ENCODE results near the gene TMX1.

TMX1 gene

DNA sequence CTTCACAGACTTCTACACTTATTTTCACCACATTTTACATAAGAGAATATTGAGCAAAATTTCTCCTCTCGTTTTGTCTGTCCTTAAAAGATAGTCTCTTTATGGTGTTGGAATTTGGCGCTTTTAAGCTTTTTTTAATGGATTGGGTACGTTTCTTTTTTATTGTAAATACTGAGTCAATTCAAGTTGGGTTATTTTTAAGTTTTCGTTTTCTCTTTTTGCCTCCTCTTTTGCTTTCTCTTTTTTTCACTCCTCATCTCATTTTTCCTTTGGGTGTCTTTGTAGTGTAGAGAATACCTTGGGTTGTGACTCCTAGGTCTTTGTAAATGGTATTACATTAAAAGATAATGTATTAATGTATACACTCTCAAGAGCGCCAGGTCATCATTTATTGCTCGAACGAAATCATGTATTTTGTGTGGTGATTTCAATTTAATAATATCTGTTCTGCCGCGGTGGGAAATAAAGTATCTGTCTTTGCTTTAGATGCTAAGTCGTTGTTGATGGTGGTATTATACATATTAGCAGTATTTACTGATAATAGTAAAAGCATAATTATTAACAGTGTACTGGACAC is 845 bp downstream of the TMX1 start:
- TF ChIP-seq, protein P1, sequence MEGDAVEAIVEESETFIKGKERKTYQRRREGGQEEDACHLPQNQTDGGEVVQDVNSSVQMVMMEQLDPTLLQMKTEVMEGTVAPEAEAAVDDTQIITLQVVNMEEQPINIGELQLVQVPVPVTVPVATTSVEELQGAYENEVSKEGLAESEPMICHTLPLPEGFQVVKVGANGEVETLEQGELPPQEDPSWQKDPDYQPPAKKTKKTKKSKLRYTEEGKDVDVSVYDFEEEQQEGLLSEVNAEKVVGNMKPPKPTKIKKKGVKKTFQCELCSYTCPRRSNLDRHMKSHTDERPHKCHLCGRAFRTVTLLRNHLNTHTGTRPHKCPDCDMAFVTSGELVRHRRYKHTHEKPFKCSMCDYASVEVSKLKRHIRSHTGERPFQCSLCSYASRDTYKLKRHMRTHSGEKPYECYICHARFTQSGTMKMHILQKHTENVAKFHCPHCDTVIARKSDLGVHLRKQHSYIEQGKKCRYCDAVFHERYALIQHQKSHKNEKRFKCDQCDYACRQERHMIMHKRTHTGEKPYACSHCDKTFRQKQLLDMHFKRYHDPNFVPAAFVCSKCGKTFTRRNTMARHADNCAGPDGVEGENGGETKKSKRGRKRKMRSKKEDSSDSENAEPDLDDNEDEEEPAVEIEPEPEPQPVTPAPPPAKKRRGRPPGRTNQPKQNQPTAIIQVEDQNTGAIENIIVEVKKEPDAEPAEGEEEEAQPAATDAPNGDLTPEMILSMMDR (IDR thresholded peaks at IDR 0.05; ENCODE audit: insufficient read depth, low read depth, low read length, missing control alignments) = no peak
- DNase-seq (ENCODE audit: low read depth) = no peak
- peak overlapping the region; percentile 99 for H3K4me3 ChIP-seq (ENCODE audit: low read length)

DNA sequence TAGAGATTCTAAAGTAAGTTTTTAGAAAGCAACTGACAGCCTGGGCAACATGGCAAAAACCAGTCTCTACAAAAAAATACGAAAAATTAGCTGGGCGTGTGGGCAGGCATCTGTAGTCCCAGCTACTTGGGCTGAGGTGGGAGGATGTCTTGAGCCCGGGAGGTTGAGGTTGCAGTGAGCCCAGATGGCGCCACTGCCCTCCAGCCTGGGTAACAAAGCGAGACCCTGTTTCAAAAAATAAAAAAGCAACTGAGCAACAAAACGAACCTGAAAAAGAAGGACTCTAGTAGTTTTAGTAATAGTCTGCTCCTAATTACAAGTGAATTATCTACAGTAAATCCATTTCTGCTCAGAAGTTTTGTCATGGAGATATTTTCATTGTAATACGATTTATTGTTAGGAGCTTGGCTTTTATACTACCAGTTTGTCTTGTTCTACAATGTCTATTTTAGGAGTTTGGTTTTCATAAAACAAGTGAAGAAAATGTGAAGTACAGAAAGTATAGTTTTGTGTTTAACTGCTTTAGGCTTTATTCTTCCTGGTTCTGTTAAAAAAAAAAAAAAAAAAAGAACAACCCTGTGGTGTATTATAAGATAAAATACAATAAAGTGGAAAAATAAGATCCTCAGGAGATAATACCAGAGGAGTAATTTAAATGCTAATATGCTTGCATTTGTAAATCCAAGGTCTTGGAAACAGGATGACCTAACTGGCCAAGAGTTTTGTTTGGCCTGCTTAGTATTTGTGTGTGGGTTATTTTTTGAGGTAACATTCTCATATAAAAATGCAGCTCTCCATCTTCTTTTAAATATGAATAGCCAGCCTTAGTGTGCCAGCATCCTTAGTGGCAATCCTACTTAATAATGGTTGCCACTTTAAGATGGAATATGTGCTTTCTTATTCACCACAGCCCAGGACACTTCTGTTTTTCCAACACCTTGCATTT is 2.8 kb downstream of the TMX1 start:
- TF ChIP-seq, protein P1 (IDR thresholded peaks at IDR 0.05; ENCODE audit: insufficient read depth, low read depth, low read length, missing control alignments) = no peak
- DNase-seq (ENCODE audit: low read depth) = no peak
- H3K4me3 ChIP-seq (ENCODE audit: low read length) = no peak overlapping the region

DNA sequence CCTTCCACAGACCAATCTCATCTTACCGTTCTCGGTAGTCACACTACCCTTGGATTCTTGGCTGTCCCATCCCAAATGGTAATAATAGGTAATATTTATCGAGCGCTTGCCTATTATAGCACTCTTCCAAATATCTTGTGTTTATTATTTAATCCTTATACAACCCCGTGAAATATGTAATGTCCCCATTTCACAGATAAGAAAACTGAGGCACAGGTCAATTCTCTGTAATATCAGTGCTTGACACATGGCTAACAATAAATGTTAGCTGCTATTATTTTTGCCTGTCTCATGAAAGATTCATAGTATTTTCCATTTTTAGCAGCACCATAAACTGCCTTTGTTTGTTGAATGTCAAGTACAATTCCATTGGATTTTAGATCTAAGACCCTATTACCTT is 4.5 kb downstream of the TMX1 start:
- no peak overlapping the region for H3K4me3 ChIP-seq (ENCODE audit: low read length)
- TF ChIP-seq, protein P1 (IDR thresholded peaks at IDR 0.05; ENCODE audit: insufficient read depth, low read depth, low read length, missing control alignments) = no peak
- no peak for DNase-seq (ENCODE audit: low read depth)

DNA sequence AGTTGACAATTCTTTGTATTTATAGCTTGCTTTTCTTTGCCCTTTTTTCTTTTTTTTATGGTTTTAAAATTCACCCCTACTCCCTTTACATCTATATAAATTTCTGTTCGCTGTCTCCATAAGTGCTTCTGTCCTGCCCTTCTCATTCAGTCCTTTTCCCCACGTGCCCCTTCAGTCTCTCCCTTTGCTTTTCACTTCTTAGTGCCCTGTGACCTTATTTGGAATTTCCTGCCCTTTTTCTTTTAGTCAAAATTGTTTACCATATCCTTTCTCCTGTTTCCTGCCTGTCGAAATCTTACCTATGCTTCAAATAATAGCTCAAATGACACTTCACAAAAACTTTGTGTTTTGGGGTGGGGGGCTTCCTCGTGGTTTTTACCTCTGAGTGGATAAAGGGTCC is 6.0 kb downstream of the TMX1 start:
- TF ChIP-seq, protein P1 (IDR thresholded peaks at IDR 0.05; ENCODE audit: insufficient read depth, low read depth, low read length, missing control alignments) = no peak

DNA sequence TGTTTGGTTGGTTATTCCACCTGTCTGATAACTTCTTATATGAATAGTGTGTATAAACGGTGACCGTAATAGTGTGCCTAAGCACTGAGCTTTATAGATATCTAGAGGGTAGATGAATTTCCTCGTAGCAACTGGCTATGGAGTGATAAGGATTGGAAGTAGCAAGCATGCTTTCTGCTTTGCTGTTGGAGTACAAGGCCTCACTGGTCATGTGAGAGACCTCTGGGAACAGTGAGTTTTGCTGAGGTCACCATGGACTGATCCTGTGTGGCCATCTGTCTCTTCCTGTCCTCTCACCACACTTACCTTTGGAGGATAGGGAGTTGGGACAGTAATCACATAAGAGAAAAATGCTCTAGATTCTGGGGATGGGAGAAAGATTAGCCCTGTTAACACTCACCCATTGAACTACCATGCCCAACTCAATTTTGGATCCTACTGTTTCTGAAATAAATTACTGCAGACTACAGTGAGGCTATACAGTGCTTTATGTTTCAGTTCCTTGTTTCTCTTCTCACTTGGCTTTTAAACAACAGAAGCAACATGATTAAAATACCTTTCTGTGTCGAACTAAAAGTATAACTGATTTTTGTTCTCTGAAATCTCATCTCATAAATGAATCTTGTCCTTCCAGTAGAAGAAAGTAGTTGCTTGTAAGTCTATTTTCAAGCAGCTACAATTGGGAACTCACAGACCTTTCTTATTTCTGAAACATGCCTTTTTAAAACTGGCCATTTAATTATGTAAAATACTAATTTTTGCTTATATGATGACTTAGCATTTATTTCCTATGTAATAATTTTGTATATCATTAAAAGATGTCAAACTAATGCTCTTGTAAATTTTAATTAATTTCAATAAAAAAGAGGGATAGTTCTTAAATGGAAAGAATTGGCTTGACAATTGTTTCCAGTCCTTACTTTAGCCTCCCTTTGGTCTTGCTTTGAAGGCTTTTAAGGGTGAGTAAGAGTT is 8.3 kb downstream of the TMX1 start:
- TF ChIP-seq, protein P1 (IDR thresholded peaks at IDR 0.05; ENCODE audit: insufficient read depth, low read depth, low read length, missing control alignments) = no peak
- DNase-seq (ENCODE audit: low read depth) = no peak
- no peak overlapping the region for H3K4me3 ChIP-seq (ENCODE audit: low read length)

More for the DNA sequence above, 6.0 kb downstream of the TMX1 start:
- no peak for DNase-seq (ENCODE audit: low read depth)
- H3K4me3 ChIP-seq (ENCODE audit: low read length) = no peak overlapping the region

DNA sequence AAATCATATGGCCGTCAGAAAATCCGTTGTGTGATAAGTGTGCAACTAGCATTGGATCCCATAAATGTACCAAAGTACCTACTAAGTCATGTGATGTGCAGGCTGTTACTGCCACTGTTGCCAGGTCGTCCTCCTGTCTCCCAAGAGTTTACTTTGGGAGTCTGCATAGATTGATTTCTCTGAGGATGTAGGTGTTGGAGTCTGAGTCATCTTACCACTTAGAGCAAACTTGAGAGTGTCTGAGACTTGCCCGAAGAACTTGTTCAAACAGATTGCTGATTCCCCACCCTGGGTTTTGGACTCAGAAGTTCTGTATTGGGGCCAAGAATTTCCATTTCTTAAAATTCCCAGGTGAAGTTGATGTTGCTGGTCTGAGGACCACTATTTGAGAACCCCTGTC is 11.4 kb downstream of the TMX1 start:
- TF ChIP-seq, protein P1 (IDR thresholded peaks at IDR 0.05; ENCODE audit: insufficient read depth, low read depth, low read length, missing control alignments) = no peak
- no peak overlapping the region for H3K4me3 ChIP-seq (ENCODE audit: low read length)
- peak; percentile 76 for DNase-seq (ENCODE audit: low read depth)

Measured in epithelial cell of esophagus (primary cell).